Left ventricle myocardium inferior (tissue), 1 donor: Measurements from ENCODE around the gene ZNF710. TPM values are rescaled to one million over a fixed set of nuclear protein-coding genes. Genes with fewer than 3 reads are reported as not detected.
A peak's percentile ranks its signal among the peaks of the same experiment; 100 is the strongest.

ENCODE experiments used
- DNase-seq: peaks from one replicate; pipeline ENCODE4 v3.0.0-alpha.2; 2020
- H3K27ac ChIP-seq: fragments of 200-600 bp; replicated peaks from 2 replicates; pipeline ENCODE4 v1.8.0; 2021
- H3K27me3 ChIP-seq: fragments of 200-600 bp; 2 replicates; pipeline ENCODE4 v1.8.0; 2021; ENCODE audit warnings: low read depth
- H3K36me3 ChIP-seq: fragments of 200-600 bp; 2 replicates; pipeline ENCODE4 v1.8.0; 2021
- H3K4me1 ChIP-seq: fragments of 200-600 bp; 2 replicates; pipeline ENCODE4 v1.8.0; 2021
- H3K4me3 ChIP-seq: fragments of 200-600 bp; 2 replicates; pipeline ENCODE4 v1.8.0; 2021; ENCODE audit warnings: mild to moderate bottlenecking, moderate library complexity
- H3K9me3 ChIP-seq: fragments of 200-600 bp; replicated peaks from 2 replicates; pipeline ENCODE4 v1.8.0; 2021
- intact Hi-C: fragments of 100-400 bp; cut with micrococcal nuclease; formaldehyde crosslinking; loops from one replicate; pipeline ENCODE4 v1.11.0; 2022
- total RNA-seq: library from RNA; stranded (reverse); fragmentation: NEBNext Ultra II Directional; extraction: Animal tissue kit (Norgen Biotek cat#: 25700); gene quantifications from one replicate; pipeline ENCODE4 v1.2.1, GENCODE V29; 2021
- TF ChIP-seq, protein P1 (sequence below): fragments of 200-600 bp; IDR thresholded peaks from 2 replicates; pipeline ENCODE4 v1.8.0; 2021; ENCODE audit warnings: antibody characterized with exemption, mild to moderate bottlenecking, borderline replicate concordance
- donor health status: DM: no; HTN: yes; CAD: no; lungs with severe emphysema.

The ZNF710 gene
- total RNA-seq, 1 donor from 2014 or later: 5.5 TPM

DNA sequence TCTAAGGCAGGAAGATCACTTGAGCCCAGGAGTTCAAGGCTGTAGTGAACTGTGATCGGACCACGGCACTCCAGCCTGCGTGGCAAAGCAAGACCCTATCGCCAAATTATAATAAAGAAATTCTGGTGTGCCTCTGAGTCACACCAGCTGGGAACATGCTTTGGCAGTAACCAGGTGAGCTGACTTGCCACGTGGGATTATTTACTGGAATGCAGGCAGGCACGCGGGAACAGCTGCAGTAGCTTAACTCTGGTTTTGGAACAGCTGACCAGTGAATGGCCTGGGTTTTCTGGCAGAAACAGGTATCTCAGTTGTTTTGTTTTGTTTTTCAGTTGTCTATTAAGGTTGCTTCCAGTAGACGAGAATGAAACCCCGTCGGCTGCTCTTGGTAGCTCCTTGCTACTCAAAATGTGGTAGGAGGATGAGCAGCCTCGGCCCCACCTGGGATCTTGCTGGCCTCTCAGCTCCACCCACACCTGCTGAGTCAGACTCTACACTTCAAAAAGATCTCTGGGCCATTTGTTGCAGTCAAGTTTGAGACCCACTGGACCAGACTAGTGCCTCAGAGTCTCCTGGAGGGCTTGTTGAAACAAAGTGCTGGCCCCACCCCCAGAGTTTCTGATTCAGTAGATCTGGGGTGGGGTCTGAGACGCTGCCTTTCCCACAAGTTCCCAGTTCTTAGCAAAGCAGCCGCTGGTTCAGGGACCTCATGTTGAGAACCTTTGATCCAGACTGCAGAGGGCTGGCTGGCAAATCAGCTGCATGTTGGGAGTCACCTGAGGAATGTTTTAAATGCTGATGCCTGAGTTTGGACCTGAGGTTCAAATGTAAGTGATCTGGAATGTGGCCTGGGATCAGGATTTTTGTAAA lies 74.5 kb downstream of the ZNF710 start:
- Histone ChIP-seq H3K27ac (peak overlapping the region; percentile 40), H3K9me3 (no peaks in the 10 kb centered on the region), H3K4me1 (peaks cover 22% of the 10 kb centered on the region), H3K36me3 (peaks cover 29% of the 10 kb centered on the region), H3K27me3 (no peaks in the 10 kb centered on the region), H3K4me3 (no peak overlapping the region)
- intact Hi-C loops: loop anchor here (10.0 kb wide), 1 partner anchor 181 kb away; the partner anchor contains the start of gene AP3S2
- no peak for DNase-seq
- TF ChIP-seq, protein P1, sequence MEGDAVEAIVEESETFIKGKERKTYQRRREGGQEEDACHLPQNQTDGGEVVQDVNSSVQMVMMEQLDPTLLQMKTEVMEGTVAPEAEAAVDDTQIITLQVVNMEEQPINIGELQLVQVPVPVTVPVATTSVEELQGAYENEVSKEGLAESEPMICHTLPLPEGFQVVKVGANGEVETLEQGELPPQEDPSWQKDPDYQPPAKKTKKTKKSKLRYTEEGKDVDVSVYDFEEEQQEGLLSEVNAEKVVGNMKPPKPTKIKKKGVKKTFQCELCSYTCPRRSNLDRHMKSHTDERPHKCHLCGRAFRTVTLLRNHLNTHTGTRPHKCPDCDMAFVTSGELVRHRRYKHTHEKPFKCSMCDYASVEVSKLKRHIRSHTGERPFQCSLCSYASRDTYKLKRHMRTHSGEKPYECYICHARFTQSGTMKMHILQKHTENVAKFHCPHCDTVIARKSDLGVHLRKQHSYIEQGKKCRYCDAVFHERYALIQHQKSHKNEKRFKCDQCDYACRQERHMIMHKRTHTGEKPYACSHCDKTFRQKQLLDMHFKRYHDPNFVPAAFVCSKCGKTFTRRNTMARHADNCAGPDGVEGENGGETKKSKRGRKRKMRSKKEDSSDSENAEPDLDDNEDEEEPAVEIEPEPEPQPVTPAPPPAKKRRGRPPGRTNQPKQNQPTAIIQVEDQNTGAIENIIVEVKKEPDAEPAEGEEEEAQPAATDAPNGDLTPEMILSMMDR: no peak

DNA sequence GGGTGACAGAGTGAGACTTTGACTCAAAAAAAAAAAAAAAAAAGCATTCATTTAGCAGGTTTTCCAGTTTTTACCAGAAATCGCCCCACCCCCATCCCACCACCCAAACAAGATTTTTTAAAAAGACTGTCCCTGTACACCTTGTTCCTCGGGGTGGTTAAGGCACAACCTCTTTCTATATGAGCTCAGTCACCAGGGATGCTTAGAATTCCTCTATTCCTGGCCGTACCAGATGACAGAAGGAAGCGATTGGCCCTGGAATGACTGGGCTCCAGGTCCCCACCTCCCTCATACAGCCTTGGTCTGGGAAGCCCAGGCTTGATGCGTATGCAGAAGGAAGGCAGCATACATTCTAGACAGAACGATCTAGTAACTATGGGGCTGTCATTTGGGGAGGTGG lies 75.6 kb downstream of the ZNF710 start:
- TF ChIP-seq, protein P1: no peak
- intact Hi-C loops: loop anchor here (10.0 kb wide), 1 partner anchor 182 kb away; the partner anchor contains the start of gene AP3S2
- Histone ChIP-seq H3K27ac (peak overlapping the region; percentile 40), H3K9me3 (no peaks in the 10 kb centered on the region), H3K27me3 (no peaks in the 10 kb centered on the region), H3K36me3 (peaks cover 38% of the 10 kb centered on the region), H3K4me3 (no peak overlapping the region), H3K4me1 (peaks cover 16% of the 10 kb centered on the region)
- no peak for DNase-seq

DNA sequence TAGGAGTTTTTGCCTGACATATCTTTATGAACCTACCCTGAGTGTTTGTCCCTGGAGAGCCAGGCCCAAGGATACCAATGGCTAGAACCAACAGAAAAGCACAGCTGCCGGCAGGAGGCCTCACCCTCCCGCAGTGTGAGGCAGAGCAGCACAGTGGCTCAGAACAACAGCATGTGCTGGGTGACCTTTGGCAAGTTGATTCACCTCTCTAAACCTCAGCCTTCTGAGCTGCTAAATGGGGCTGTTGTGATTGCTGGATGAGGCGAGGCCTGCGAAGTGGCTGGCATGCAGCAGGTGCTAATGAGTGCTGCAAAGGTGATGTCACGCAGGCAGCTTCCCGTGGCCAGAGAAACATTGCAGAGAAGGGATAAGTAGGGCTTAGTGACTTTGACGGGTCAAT lies 77.8 kb downstream of the ZNF710 start:
- Histone ChIP-seq H3K36me3 (peaks cover 60% of the 10 kb centered on the region), H3K4me3 (no peak overlapping the region), H3K27ac (no peak overlapping the region), H3K27me3 (no peaks in the 10 kb centered on the region), H3K9me3 (no peaks in the 10 kb centered on the region), H3K4me1 (peaks cover 23% of the 10 kb centered on the region)
- TF ChIP-seq, protein P1: no peak
- no peak for DNase-seq
- intact Hi-C loops: loop anchor here (10.0 kb wide), 1 partner anchor 184 kb away; the partner anchor contains the start of gene AP3S2

DNA sequence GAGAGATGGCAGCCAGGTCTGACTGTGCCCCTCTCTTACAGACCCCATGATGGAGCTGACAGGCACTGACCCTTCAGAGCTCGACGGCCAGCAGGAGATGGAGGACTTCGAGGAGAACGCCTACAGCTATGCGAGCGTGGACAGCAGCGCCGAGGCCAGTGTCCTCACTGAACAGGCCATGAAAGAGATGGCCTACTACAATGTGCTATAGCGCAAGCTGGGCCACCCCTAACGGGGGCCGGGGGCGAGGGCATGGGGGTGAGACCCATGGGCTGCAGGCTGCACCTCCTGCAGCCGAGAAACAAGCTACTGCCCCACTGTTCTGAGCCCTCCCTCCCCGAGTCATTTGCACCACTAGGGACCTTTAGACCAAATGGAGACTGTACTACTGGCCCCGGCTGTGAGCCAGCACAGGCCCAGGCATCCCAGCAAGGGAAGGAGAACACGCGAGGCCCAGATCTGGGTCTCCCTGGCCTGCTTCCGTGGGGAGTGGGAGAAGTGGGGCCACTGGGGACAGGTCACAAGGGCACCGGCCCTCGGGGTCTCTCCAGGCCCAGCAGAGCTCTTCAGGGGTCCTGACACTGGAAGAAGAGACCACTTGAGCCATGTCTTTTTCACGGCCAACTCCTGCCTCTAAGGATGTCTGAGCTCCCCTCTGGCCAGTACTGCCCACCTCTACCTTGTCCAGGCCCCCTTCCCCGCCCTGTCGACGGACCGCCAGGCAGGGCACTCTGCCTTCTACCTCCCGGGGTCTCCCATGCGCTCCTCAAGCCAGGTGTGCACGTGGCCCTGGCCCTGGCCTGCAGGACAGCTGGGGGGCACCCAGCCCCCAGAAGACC lies 78.7 kb downstream of the ZNF710 start:
- Histone ChIP-seq H3K27me3 (no peaks in the 10 kb centered on the region), H3K4me1 (peaks cover 29% of the 10 kb centered on the region), H3K9me3 (no peaks in the 10 kb centered on the region), H3K4me3 (no peak overlapping the region), H3K27ac (no peak overlapping the region), H3K36me3 (peaks cover 66% of the 10 kb centered on the region)
- TF ChIP-seq, protein P1: no peak
- no peak for DNase-seq
- intact Hi-C loops: loop anchor here (10.0 kb wide), 1 partner anchor 185 kb away; the partner anchor contains the start of gene AP3S2

DNA sequence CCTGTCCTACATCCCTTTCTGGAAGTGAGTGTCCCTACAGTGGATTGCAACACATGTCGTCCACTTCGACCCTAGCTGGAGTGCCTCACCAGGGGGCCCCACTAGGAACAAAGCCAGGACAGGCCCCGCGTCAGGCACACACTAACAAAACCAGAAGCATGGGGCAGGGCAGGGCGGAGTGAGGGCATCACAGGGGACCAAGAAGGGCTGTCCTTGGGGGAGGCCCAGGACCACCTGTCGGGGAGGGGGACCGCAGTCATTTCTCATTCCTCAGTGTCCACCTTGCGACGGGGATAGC lies 79.3 kb downstream of the ZNF710 start:
- TF ChIP-seq, protein P1: no peak
- no peak overlapping the region for H3K27ac ChIP-seq
- peaks cover 72% of the 10 kb centered on the region for H3K36me3 ChIP-seq
- no peak overlapping the region for H3K4me3 ChIP-seq
- H3K9me3 ChIP-seq: no peaks in the 10 kb centered on the region
- no peaks in the 10 kb centered on the region for H3K27me3 ChIP-seq
- peaks cover 26% of the 10 kb centered on the region for H3K4me1 ChIP-seq
- intact Hi-C loops: no loop called here
- no peak for DNase-seq
